Heart left ventricle (tissue), 13 donors: Measurements from ENCODE around the gene SV2B.

Source experiments
- CTCF ChIP-seq, 12 donors: fragments of 200-600 bp; sonication (generic) in 4 of 12; IDR thresholded peaks; one replicate each; pipeline versions ENCODE4 v1.5.0 to v1.8.0; 2018 to 2022; ENCODE audit warnings: antibody characterized with exemption in 12 of 12, mild to moderate bottlenecking in 5 of 12
- POLR2A ChIP-seq, 2 donors: fragments of 450-650 bp; IDR thresholded peaks; one replicate each; pipeline ENCODE4 v1.6.1; 2017; ENCODE audit warnings: antibody characterized with exemption in 2 of 2, mild to moderate bottlenecking in 2 of 2, moderate library complexity in 2 of 2
- donor health status: ischemic (EF 13 %, LVEDD 7.1; RV severe dilation, severe dysfunction).
- donor health status: DM: no; HTN: yes; CAD: no.
- donor health status: DM: no; HTN: no; CAD: no.
- donor health status: ischemic (EF 25% LVEDD 6.9; RV normal size, moderate dysfunction).
- donor health status: ischemic (EF 25% LVEDD 5.7; RV mildly dilated, moderate dysfunction).
- donor health status: ischemic (EF 35%, LVEDD 5.7; RV mildly dilated, moderate dysfunction).
- donor health status: nonischemic (EF 11% LVEDD 7.7; RV severe dilation, severe dysfunction).
- donor health status: DM: yes; HTN: yes; CAD: no.
- donor health status: PGD.
- donor health status: ischemic (EF 29% LVEDD 5.4; RV normal size, mild dysfunction).
- donor health status: nonischemic (EF 23%, LVEDD 6.1; RV moderate dilation, normal function).

- TF ChIP-seq CTCF (IDR thresholded peaks at IDR 0.05) = no peak
- TF ChIP-seq POLR2A (IDR thresholded peaks at IDR 0.05) = no peak
Observed at GRCh38 chr15:91259077-91259476, 159.0 kb downstream of the SV2B start.
